C4-2B (cell line): ENCODE results near the gene TGM4.

Source experiments
- H3K27ac ChIP-seq: fragments of 450-650 bp; 2 replicates; pipeline ENCODE4 v1.5.1; 2017
- ZFX ChIP-seq: fragments of 450-650 bp; IDR thresholded peaks from 2 replicates; pipeline ENCODE4 v1.6.1; 2017
- TF ChIP-seq, protein P1 (sequence below): fragments of 450-650 bp; conservative IDR thresholded peaks from 2 replicates; pipeline ENCODE4 v1.5.1; 2017; ENCODE audit warnings: mild to moderate bottlenecking

The TGM4 gene

DNA sequence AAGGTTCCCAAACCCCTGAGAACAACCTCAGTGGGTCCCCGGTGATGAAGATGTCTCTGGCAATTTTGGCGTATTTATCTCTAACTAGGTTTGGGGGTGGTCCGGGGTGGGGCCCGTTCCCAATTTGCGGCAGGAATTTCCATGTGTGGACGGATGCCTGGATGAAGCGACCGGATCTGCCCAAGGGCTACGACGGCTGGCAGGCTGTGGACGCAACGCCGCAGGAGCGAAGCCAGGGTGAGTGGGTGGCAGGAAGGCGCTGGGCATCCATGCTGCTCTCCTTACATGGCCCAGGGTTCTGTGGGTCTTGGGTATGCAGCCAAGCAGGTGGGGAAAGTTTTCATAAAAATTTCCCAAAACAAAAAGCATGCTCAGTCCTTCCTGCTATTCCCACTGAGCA, 29.3 kb downstream of the TGM4 start:
- TF ChIP-seq ZFX: no peak
- TF ChIP-seq, protein P1, sequence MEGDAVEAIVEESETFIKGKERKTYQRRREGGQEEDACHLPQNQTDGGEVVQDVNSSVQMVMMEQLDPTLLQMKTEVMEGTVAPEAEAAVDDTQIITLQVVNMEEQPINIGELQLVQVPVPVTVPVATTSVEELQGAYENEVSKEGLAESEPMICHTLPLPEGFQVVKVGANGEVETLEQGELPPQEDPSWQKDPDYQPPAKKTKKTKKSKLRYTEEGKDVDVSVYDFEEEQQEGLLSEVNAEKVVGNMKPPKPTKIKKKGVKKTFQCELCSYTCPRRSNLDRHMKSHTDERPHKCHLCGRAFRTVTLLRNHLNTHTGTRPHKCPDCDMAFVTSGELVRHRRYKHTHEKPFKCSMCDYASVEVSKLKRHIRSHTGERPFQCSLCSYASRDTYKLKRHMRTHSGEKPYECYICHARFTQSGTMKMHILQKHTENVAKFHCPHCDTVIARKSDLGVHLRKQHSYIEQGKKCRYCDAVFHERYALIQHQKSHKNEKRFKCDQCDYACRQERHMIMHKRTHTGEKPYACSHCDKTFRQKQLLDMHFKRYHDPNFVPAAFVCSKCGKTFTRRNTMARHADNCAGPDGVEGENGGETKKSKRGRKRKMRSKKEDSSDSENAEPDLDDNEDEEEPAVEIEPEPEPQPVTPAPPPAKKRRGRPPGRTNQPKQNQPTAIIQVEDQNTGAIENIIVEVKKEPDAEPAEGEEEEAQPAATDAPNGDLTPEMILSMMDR: no peak
- H3K27ac ChIP-seq: no peak overlapping the region

DNA sequence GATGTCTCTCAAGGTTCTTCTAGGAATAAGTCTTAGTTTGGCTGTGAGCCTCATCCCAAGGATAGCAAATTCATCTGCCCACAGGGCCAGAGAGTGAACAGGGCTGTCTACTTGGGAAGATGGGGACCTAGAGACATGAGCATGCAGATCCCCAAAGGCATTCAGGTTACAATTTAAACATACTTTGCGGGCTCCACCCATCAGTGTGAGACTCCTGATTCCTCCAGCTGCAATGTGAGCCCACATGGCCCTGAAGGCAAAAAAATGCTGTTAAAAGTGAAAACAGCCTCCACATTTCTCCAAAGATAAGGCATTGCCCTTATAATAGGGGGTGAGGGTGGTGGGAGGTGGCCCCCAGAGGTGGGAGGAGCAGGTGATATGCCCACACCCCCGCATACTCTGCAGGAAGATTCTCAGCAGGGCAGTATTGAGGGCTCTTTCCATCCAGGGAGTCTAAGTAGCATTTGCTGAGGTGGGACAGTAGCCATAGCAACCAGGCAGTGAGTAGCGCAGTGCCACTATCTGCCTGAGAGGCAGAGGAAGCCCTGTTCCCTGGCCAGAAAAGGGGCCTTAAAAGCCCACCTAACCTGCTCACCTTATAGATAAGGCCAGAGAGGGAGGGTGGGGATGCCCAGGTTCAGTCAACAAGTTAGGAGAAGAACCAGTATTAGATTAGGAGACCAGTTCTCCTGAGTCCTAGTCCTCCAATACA, 31.2 kb downstream of the TGM4 start:
- TF ChIP-seq, protein P1: no peak
- no peak for TF ChIP-seq ZFX
- no peak overlapping the region for H3K27ac ChIP-seq

DNA sequence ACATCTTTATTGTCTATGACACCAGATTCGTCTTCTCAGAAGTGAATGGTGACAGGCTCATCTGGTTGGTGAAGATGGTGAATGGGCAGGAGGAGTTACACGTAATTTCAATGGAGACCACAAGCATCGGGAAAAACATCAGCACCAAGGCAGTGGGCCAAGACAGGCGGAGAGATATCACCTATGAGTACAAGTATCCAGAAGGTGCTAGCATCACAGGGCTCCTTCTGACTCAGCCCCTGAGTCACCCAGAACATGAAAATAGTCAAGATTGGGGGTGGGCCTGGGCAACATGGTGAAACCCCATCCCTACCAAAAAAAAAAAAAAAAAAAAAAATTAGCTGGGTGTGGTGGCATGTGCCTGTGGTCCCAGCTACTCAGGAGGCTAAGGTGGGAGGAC, 32.6 kb downstream of the TGM4 start:
- no peak for TF ChIP-seq ZFX
- TF ChIP-seq, protein P1: no peak
- no peak overlapping the region for H3K27ac ChIP-seq

DNA sequence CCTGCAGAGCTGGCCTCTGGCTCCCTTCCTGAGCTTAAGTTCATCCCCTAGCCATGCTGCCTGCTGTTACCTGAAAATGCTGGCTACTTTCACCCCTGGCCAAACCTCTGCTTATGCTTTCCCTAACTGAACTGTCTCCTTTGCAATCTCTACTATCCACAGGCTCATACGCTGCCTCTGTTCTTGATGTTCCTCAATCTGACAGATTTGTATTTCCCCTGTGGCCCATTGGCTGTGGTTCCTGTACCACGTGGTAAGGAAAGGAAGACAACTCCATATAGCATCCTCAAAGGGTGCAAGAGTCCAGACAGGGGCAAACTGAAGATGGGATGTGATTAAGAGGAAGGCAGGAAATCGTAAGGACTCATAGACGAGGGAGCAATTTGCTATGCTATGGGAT, 33.2 kb downstream of the TGM4 start:
- TF ChIP-seq, protein P1: no peak
- TF ChIP-seq ZFX: no peak

DNA sequence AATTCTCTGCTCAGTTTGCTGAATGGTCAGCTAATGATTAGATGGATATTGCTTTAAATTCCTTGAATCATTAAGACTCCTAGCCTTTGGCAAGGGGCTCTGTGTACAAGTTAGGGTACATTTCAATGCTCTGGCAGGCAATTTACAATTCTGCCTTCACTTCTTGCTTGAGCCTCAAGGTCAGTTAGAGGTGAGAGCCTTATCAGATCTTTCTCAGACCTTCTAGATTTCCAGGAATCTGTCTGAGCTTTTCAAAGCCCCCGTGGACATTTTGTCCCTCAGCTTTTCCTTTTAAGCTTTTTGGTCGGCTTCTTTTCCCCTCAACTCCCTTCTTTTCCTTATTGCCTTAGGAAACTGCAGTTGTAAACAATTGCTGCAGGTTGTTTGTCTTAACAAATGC, 34.7 kb downstream of the TGM4 start:
- TF ChIP-seq, protein P1: no peak
- no peak for TF ChIP-seq ZFX
- H3K27ac ChIP-seq: no peak overlapping the region

More for the DNA sequence above, 33.2 kb downstream of the TGM4 start:
- H3K27ac ChIP-seq: no peak overlapping the region

DNA sequence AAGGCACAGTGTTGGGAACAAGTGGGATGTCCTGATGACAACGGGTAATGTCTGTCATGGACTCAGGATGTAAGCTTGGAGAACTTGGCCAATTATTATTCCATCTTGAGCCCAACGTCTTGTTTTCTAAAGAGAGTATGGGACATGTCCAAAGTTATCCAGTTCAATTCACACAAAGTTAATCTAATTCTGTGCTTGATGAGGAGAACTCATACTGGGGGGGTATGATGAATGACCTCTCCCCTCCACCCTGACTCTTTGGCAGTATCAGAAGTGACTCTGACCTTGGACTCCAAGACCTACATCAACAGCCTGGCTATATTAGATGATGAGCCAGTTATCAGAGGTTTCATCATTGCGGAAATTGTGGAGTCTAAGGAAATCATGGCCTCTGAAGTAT, 36.3 kb downstream of the TGM4 start:
- no peak overlapping the region for H3K27ac ChIP-seq
- TF ChIP-seq ZFX: no peak

DNA sequence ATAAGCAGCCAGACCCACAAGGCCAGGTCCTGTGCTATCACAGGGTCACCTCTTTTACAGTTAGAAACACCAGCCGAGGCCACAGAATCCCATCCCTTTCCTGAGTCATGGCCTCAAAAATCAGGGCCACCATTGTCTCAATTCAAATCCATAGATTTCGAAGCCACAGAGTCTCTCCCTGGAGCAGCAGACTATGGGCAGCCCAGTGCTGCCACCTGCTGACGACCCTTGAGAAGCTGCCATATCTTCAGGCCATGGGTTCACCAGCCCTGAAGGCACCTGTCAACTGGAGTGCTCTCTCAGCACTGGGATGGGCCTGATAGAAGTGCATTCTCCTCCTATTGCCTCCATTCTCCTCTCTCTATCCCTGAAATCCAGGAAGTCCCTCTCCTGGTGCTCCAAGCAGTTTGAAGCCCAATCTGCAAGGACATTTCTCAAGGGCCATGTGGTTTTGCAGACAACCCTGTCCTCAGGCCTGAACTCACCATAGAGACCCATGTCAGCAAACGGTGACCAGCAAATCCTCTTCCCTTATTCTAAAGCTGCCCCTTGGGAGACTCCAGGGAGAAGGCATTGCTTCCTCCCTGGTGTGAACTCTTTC, 39.6 kb downstream of the TGM4 start:
- no peak overlapping the region for H3K27ac ChIP-seq
- TF ChIP-seq ZFX: no peak
- TF ChIP-seq, protein P1: peak; percentile 80

DNA sequence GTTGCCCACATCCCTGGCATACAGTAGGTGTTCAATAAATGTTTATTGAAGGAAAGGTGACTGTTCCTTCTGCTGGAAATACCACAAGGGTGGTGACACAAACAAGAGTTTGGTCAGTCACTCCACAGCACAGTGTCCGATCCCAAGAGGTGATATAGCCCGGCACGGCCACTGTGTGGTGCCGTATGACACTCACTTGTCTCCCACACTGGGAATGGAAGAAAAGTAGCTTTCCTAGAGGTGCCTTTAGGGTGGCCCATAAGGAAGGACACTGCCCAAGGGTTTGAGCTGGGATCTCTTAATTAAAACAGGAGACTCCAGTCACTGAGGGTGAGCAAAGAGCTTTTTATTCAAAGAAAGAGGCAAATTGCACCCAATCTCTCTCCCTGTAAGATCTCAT, 40.5 kb downstream of the TGM4 start:
- TF ChIP-seq ZFX: no peak
- TF ChIP-seq, protein P1: no peak; the same call in 1 of the 2 replicates
- no peak overlapping the region for H3K27ac ChIP-seq
